Smooth muscle cell (in vitro differentiated cells): ENCODE data around the gene BROX. TPM values are rescaled to one million over a fixed set of nuclear protein-coding genes. Genes with fewer than 3 reads are reported as not detected.

Experiments used
- DNase-seq: peaks from one replicate; lab custom pipeline; 2025; ENCODE audit not compliant: unreplicated experiment; lab: John Stamatoyannopoulos, UW
- H2AFZ ChIP-seq: fragments of 200-600 bp; sonication (generic); 2 replicates; pipeline ENCODE4 v1.6.0; 2016; ENCODE audit warnings: antibody characterized with exemption, low read depth, mild to moderate bottlenecking
- H3F3A ChIP-seq: fragments of 200-600 bp; sonication (generic); 2 replicates; pipeline ENCODE4 v1.6.0; 2017; ENCODE audit warnings: antibody characterized with exemption, low read depth
- H3K27ac ChIP-seq: fragments of 200-600 bp; sonication (generic); 2 replicates; pipeline ENCODE4 v1.5.1; 2016; ENCODE audit warnings: low read depth, mild to moderate bottlenecking
- H3K27me3 ChIP-seq: fragments of 200-600 bp; sonication (generic); 2 replicates; pipeline ENCODE4 v1.6.1; 2016; ENCODE audit warnings: low read depth, mild to moderate bottlenecking
- H3K36me3 ChIP-seq: fragments of 200-600 bp; sonication (generic); 2 replicates; pipeline ENCODE4 v1.5.1; 2016; ENCODE audit warnings: low read depth
- H3K4me1 ChIP-seq: fragments of 200-600 bp; sonication (generic); 2 replicates; pipeline ENCODE4 v1.5.1; 2016; ENCODE audit warnings: low read depth
- H3K4me2 ChIP-seq: fragments of 200-600 bp; sonication (generic); 2 replicates; pipeline ENCODE4 v1.6.0; 2016; ENCODE audit warnings: mild to moderate bottlenecking
- H3K4me3 ChIP-seq: fragments of 200-600 bp; sonication (generic); 2 replicates; pipeline ENCODE4 v1.5.1; 2016; ENCODE audit warnings: mild to moderate bottlenecking
- H3K79me2 ChIP-seq: fragments of 200-600 bp; sonication (generic); 2 replicates; pipeline ENCODE4 v1.6.0; 2016; ENCODE audit warnings: low read depth, mild to moderate bottlenecking
- H3K9ac ChIP-seq: fragments of 200-600 bp; sonication (generic); 2 replicates; pipeline ENCODE4 v1.6.0; 2016; ENCODE audit warnings: low read depth
- H3K9me3 ChIP-seq: fragments of 200-600 bp; sonication (generic); replicated peaks from 2 replicates; pipeline ENCODE4 v1.5.1; 2016; ENCODE audit warnings: low read depth
- H4K20me1 ChIP-seq: fragments of 200-600 bp; sonication (generic); 2 replicates; pipeline ENCODE4 v1.6.0; 2016; ENCODE audit warnings: low read depth
- WGBS: methylation state at CpG from one replicate; pipeline ENCODE4 v1.1.7; 2016; ENCODE audit warnings: low lambda C conversion rate; 5-methylcytosine and 5-hydroxymethylcytosine counted together
- polyA plus RNA-seq: library from polyadenylated mRNA; unstranded; fragments of >200 nt; fragmentation: Nextera tagmentation; extraction: Ambion mirVana; gene quantifications from 2 replicates; pipeline ENCODE4 v1.2.1, GENCODE V29; 2016
- total RNA-seq: library from RNA; depleted of rRNA; stranded (reverse); fragments of >200 nt; gene quantifications from 2 replicates; pipeline ENCODE4 v1.2.3, GENCODE V29; 2014
- TF ChIP-seq, protein P1 (sequence below): fragments of 200-600 bp; sonication (generic); IDR thresholded peaks from 2 replicates; pipeline ENCODE4 v1.5.1; 2017; ENCODE audit warnings: borderline replicate concordance, mild to moderate bottlenecking, antibody characterized with exemption; ENCODE audit not compliant: insufficient read depth, poor library complexity, severe bottlenecking

BROX gene
- total and polyA plus RNA-seq, 2 experiments from 2014 or later = 13.3 to 64.3 TPM

DNA sequence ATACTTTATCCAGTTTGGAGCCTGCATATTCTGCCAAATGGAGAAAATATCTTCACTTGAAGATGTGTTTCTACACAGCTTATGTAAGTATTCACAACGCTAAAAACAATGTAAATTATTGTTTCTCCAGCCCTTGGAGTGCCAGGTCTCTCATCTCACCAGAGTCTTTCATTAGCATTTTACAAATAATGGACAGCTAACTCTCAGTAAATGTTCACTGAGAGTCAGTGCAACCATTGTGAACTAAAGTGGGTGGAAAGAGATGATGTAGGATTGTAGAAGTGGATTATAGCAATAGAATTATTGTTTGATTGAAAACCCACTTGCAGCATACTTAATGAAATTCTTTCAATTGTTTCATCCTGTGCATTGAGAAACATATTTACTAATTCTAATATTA lies 16.4 kb downstream of the BROX start:
- H3K4me3 ChIP-seq = no peak overlapping the region
- H3F3A ChIP-seq = no peaks in the 10 kb centered on the region
- no peaks in the 10 kb centered on the region for H4K20me1 ChIP-seq
- no peaks in the 10 kb centered on the region for H3K27me3 ChIP-seq
- H3K4me2 ChIP-seq = no peak overlapping the region
- TF ChIP-seq, protein P1, sequence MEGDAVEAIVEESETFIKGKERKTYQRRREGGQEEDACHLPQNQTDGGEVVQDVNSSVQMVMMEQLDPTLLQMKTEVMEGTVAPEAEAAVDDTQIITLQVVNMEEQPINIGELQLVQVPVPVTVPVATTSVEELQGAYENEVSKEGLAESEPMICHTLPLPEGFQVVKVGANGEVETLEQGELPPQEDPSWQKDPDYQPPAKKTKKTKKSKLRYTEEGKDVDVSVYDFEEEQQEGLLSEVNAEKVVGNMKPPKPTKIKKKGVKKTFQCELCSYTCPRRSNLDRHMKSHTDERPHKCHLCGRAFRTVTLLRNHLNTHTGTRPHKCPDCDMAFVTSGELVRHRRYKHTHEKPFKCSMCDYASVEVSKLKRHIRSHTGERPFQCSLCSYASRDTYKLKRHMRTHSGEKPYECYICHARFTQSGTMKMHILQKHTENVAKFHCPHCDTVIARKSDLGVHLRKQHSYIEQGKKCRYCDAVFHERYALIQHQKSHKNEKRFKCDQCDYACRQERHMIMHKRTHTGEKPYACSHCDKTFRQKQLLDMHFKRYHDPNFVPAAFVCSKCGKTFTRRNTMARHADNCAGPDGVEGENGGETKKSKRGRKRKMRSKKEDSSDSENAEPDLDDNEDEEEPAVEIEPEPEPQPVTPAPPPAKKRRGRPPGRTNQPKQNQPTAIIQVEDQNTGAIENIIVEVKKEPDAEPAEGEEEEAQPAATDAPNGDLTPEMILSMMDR = no peak
- no peak for DNase-seq
- 90% methylated on average over 1 of the region's 1 CpG for WGBS
- no peak overlapping the region for H3K9ac ChIP-seq
- no peaks in the 10 kb centered on the region for H3K9me3 ChIP-seq
- no peak overlapping the region for H3K27ac ChIP-seq
- H3K36me3 ChIP-seq = peaks cover 64% of the 10 kb centered on the region
- H3K4me1 ChIP-seq = no peaks in the 10 kb centered on the region
- H2AFZ ChIP-seq = no peak overlapping the region
- H3K79me2 ChIP-seq = no peaks in the 10 kb centered on the region

DNA sequence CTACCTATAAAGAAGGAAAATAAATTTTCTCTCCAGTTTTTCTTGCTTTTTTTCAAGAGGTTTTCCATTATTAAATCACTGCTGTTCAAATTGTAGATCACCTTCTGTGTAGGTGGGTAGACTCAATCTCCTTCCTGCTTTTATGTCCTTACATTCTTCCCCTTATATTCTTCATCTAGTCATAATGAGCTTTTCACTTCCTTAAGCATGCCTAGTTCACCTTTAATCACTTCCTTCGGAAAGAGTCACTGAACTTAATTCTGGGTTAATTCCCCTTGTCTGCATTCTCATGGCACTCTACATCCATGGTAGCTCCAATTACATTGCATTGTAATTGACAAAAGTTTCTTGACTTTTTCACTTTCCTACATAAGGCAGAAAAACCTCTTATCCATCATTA lies 18.5 kb downstream of the BROX start:
- Histone ChIP-seq H3K4me2 (no peak overlapping the region), H3K27ac (no peak overlapping the region), H3K27me3 (no peaks in the 10 kb centered on the region), H3K9ac (no peak overlapping the region), H2AFZ (no peak overlapping the region), H3K4me3 (no peak overlapping the region), H4K20me1 (no peaks in the 10 kb centered on the region), H3K4me1 (peaks cover 1% of the 10 kb centered on the region), H3K36me3 (peaks cover 58% of the 10 kb centered on the region), H3K9me3 (no peaks in the 10 kb centered on the region), H3K79me2 (no peaks in the 10 kb centered on the region), H3F3A (no peaks in the 10 kb centered on the region)
- DNase-seq = no peak
- WGBS = 94% methylated on average over 1 of the region's 1 CpG
- TF ChIP-seq, protein P1 = no peak

GRCh38 chr1:222732216-222733159 lies 20.1 kb downstream of the BROX start:
- H3K27ac ChIP-seq = no peak overlapping the region
- no peak for DNase-seq
- no peak overlapping the region for H2AFZ ChIP-seq
- no peak overlapping the region for H3K9ac ChIP-seq
- 100% methylated on average over 2 of the region's 3 CpGs for WGBS
- peaks cover 50% of the 10 kb centered on the region for H3K36me3 ChIP-seq
- no peak overlapping the region for H3K4me3 ChIP-seq
- peaks cover 7% of the 10 kb centered on the region for H3K4me1 ChIP-seq
- no peaks in the 10 kb centered on the region for H3K79me2 ChIP-seq
- no peaks in the 10 kb centered on the region for H3K27me3 ChIP-seq
- no peak overlapping the region for H3K4me2 ChIP-seq
- TF ChIP-seq, protein P1 = no peak
- no peaks in the 10 kb centered on the region for H3K9me3 ChIP-seq
- no peaks in the 10 kb centered on the region for H4K20me1 ChIP-seq
- H3F3A ChIP-seq = no peaks in the 10 kb centered on the region
